ENCODE results near the gene MLIP. TPM values are rescaled to one million over a fixed set of nuclear protein-coding genes. Genes with fewer than 3 reads are reported as not detected.

MLIP gene
- total RNA-seq, 1 experiment from 2014 or later: not detected

DNA sequence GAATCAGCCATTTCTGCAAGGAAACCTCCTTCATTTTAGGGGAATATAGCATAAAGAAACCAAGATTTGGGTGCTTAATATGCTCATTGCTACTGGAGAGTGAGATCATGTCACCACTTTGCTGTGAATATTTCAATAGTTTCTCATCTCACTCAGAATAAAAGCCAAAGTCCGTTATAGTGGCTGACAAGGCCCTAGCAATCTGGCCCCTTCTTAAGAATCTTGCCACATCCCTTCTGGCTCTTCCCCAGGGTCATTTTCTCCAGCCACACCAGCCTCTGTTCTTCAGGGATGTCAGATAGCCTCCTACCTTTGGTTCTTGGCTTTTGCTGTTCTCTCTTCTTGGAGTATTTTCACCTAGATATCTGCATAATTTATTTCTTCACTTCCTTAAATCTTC is 24.8 kb upstream of the MLIP start:
- ATAC-seq: no peak
- TF ChIP-seq MYBL2 (CRISPR knock-in tag; IDR thresholded peaks at IDR 0.05): no peak
- no peak for TF ChIP-seq TEAD4 (CRISPR knock-in tag; IDR thresholded peaks at IDR 0.05)
- no peak for TF ChIP-seq SP1 (CRISPR knock-in tag; conservative IDR thresholded peaks at IDR 0.05)
- no peak for TF ChIP-seq ZNF317 (CRISPR knock-in tag; IDR thresholded peaks at IDR 0.05; ENCODE audit: borderline replicate concordance, low read depth)
- TF ChIP-seq, protein P1, sequence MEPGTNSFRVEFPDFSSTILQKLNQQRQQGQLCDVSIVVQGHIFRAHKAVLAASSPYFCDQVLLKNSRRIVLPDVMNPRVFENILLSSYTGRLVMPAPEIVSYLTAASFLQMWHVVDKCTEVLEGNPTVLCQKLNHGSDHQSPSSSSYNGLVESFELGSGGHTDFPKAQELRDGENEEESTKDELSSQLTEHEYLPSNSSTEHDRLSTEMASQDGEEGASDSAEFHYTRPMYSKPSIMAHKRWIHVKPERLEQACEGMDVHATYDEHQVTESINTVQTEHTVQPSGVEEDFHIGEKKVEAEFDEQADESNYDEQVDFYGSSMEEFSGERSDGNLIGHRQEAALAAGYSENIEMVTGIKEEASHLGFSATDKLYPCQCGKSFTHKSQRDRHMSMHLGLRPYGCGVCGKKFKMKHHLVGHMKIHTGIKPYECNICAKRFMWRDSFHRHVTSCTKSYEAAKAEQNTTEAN (CRISPR knock-in tag; IDR thresholded peaks at IDR 0.05): no peak
- TF ChIP-seq EMX1 (CRISPR knock-in tag; IDR thresholded peaks at IDR 0.05): no peak
- TF ChIP-seq HMGA2 (CRISPR knock-in tag; IDR thresholded peaks at IDR 0.05): no peak
- TF ChIP-seq CREB1 (CRISPR knock-in tag; IDR thresholded peaks at IDR 0.05): no peak
- TF ChIP-seq, protein P2, sequence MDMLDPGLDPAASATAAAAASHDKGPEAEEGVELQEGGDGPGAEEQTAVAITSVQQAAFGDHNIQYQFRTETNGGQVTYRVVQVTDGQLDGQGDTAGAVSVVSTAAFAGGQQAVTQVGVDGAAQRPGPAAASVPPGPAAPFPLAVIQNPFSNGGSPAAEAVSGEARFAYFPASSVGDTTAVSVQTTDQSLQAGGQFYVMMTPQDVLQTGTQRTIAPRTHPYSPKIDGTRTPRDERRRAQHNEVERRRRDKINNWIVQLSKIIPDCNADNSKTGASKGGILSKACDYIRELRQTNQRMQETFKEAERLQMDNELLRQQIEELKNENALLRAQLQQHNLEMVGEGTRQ (CRISPR knock-in tag; IDR thresholded peaks at IDR 0.05): no peak
- TF ChIP-seq, protein P3, sequence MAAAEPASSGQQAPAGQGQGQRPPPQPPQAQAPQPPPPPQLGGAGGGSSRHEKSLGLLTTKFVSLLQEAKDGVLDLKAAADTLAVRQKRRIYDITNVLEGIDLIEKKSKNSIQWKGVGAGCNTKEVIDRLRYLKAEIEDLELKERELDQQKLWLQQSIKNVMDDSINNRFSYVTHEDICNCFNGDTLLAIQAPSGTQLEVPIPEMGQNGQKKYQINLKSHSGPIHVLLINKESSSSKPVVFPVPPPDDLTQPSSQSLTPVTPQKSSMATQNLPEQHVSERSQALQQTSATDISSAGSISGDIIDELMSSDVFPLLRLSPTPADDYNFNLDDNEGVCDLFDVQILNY (CRISPR knock-in tag; IDR thresholded peaks at IDR 0.05): no peak
- no peak for TF ChIP-seq GABPB1 (CRISPR knock-in tag; IDR thresholded peaks at IDR 0.05)
- no peak for TF ChIP-seq SMAD4 (CRISPR knock-in tag; IDR thresholded peaks at IDR 0.05)
- no peak for TF ChIP-seq JUN (CRISPR knock-in tag; IDR thresholded peaks at IDR 0.05)
- TF ChIP-seq, protein P4, sequence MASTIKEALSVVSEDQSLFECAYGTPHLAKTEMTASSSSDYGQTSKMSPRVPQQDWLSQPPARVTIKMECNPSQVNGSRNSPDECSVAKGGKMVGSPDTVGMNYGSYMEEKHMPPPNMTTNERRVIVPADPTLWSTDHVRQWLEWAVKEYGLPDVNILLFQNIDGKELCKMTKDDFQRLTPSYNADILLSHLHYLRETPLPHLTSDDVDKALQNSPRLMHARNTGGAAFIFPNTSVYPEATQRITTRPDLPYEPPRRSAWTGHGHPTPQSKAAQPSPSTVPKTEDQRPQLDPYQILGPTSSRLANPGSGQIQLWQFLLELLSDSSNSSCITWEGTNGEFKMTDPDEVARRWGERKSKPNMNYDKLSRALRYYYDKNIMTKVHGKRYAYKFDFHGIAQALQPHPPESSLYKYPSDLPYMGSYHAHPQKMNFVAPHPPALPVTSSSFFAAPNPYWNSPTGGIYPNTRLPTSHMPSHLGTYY (CRISPR knock-in tag; IDR thresholded peaks at IDR 0.05): no peak
- TF ChIP-seq NFE2L1 (CRISPR knock-in tag; IDR thresholded peaks at IDR 0.05): no peak
- no peak for TF ChIP-seq GRHL2 (CRISPR knock-in tag; IDR thresholded peaks at IDR 0.05; ENCODE audit: insufficient replicate concordance, severe bottlenecking)
- TF ChIP-seq, protein P5, sequence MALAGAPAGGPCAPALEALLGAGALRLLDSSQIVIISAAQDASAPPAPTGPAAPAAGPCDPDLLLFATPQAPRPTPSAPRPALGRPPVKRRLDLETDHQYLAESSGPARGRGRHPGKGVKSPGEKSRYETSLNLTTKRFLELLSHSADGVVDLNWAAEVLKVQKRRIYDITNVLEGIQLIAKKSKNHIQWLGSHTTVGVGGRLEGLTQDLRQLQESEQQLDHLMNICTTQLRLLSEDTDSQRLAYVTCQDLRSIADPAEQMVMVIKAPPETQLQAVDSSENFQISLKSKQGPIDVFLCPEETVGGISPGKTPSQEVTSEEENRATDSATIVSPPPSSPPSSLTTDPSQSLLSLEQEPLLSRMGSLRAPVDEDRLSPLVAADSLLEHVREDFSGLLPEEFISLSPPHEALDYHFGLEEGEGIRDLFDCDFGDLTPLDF (CRISPR knock-in tag; IDR thresholded peaks at IDR 0.05): no peak
- TF ChIP-seq, protein P6, sequence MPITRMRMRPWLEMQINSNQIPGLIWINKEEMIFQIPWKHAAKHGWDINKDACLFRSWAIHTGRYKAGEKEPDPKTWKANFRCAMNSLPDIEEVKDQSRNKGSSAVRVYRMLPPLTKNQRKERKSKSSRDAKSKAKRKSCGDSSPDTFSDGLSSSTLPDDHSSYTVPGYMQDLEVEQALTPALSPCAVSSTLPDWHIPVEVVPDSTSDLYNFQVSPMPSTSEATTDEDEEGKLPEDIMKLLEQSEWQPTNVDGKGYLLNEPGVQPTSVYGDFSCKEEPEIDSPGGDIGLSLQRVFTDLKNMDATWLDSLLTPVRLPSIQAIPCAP (CRISPR knock-in tag; IDR thresholded peaks at IDR 0.05): no peak
- TF ChIP-seq, protein P7, sequence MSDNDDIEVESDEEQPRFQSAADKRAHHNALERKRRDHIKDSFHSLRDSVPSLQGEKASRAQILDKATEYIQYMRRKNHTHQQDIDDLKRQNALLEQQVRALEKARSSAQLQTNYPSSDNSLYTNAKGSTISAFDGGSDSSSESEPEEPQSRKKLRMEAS (CRISPR knock-in tag; IDR thresholded peaks at IDR 0.05): no peak
- TF ChIP-seq, protein P8, sequence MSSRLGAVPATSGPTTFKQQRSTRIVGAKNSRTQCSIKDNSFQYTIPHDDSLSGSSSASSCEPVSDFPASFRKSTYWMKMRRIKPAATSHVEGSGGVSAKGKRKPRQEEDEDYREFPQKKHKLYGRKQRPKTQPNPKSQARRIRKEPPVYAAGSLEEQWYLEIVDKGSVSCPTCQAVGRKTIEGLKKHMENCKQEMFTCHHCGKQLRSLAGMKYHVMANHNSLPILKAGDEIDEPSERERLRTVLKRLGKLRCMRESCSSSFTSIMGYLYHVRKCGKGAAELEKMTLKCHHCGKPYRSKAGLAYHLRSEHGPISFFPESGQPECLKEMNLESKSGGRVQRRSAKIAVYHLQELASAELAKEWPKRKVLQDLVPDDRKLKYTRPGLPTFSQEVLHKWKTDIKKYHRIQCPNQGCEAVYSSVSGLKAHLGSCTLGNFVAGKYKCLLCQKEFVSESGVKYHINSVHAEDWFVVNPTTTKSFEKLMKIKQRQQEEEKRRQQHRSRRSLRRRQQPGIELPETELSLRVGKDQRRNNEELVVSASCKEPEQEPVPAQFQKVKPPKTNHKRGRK (CRISPR knock-in tag; IDR thresholded peaks at IDR 0.05; ENCODE audit: borderline replicate concordance): no peak
- H3K9me3 Mint-ChIP-seq: no peaks in the 10 kb centered on the region
- H3K27ac Mint-ChIP-seq: no peak overlapping the region
- no peak overlapping the region for H3K4me3 Mint-ChIP-seq
- ChIA-PET CTCF (no interaction called here), POLR2A (no interaction called here)
- H3K4me1 Mint-ChIP-seq: peaks cover 6% of the 10 kb centered on the region
- no peak for DNase-seq (ENCODE audit: low spot score)
- no peaks in the 10 kb centered on the region for H3K36me3 Mint-ChIP-seq
- no peaks in the 10 kb centered on the region for H3K27me3 Mint-ChIP-seq (ENCODE audit: low read depth)
